RWPE2 (cell line): ENCODE measurements around the gene FRMD3.
A peak's percentile ranks its signal among the peaks of the same experiment; 100 is the strongest.

Experiments
- ATAC-seq: fragments of 200-7000 bp; cut with Tn5 transposase; 3 replicates; pipeline ENCODE4 v1.9.1; 2021; ENCODE audit warnings: low read depth
- DNase-seq: peaks from one replicate; pipeline ENCODE4 v3.0.0-alpha.2; 2020; ENCODE audit warnings: low spot score
- H3K27ac ChIP-seq: fragments of 450-650 bp; 2 replicates; pipeline ENCODE4 v1.5.1; 2017; ENCODE audit warnings: mild to moderate bottlenecking; ENCODE audit not compliant: poor library complexity, severe bottlenecking
- H3K27me3 ChIP-seq: fragments of 250-450 bp; sonication (Bioruptor Pico); 2 replicates; pipeline ENCODE4 v1.5.1; 2021; ENCODE audit warnings: mild to moderate bottlenecking, moderate library complexity; ENCODE audit not compliant: insufficient read depth, poor library complexity, severe bottlenecking
- H3K36me3 ChIP-seq: fragments of 250-450 bp; sonication (Bioruptor Pico); 2 replicates; pipeline ENCODE4 v1.5.1; 2020; ENCODE audit warnings: low read depth, mild to moderate bottlenecking, moderate library complexity
- H3K4me1 ChIP-seq: fragments of 250-450 bp; sonication (Bioruptor Pico); 2 replicates; pipeline ENCODE4 v1.5.1; 2021; ENCODE audit warnings: mild to moderate bottlenecking, moderate library complexity; ENCODE audit not compliant: insufficient read depth, poor library complexity, severe bottlenecking
- H3K4me3 ChIP-seq: fragments of 250-450 bp; sonication (Bioruptor Pico); 2 replicates; pipeline ENCODE4 v1.5.1; 2021; ENCODE audit warnings: mild to moderate bottlenecking, moderate library complexity; ENCODE audit not compliant: severe bottlenecking
- H3K9me3 ChIP-seq: fragments of 250-450 bp; sonication (Bioruptor Pico); 2 replicates; pipeline ENCODE4 v1.5.1; 2021; ENCODE audit warnings: mild to moderate bottlenecking, moderate library complexity; ENCODE audit not compliant: severe bottlenecking
- CTCF ChIP-seq: fragments of 450-650 bp; IDR thresholded peaks from one replicate; pipeline ENCODE4 v1.5.1; 2017; ENCODE audit warnings: mild to moderate bottlenecking, moderate library complexity; ENCODE audit not compliant: poor library complexity, severe bottlenecking

The FRMD3 gene

DNA sequence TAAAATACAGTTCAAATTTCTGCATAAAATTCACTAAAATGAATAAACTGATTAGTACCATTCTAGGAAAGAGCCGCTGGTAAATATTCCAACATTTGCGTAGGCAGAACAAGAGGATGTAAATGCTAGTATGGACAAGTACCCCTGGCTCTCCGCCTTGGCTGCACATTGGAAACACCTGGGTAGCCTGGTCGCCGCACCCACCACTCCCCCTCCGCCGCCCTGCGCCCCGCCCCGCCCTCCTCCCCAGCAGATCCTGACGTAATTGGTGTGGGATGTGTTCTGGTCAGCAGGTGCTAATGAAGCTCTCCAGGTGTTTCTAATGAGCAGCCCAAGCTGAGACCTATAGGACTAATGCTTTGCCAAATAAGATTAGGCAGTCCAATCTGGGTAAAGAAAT, 225.7 kb downstream of the FRMD3 start:
- no peak for TF ChIP-seq CTCF
- no peak overlapping the region for H3K27ac ChIP-seq
- DNase-seq (no peak), ATAC-seq (peak; percentile 61; the same call in 1 of the 3 replicates)
- no peaks in the 10 kb centered on the region for H3K36me3 ChIP-seq
- H3K9me3 ChIP-seq = no peaks in the 10 kb centered on the region
- peaks cover 4% of the 10 kb centered on the region for H3K4me1 ChIP-seq
- H3K27me3 ChIP-seq = no peaks in the 10 kb centered on the region
- H3K4me3 ChIP-seq = no peak overlapping the region

- Histone ChIP-seq H3K4me1 (peaks cover 2% of the 10 kb centered on the region), H3K27ac (no peak overlapping the region), H3K9me3 (no peaks in the 10 kb centered on the region), H3K4me3 (no peak overlapping the region), H3K27me3 (no peaks in the 10 kb centered on the region), H3K36me3 (no peaks in the 10 kb centered on the region)
- ATAC-seq (no peak), DNase-seq (no peak)
- no peak for TF ChIP-seq CTCF
Observed at GRCh38 chr9:83307066-83307724, 231.0 kb downstream of the FRMD3 start.

GRCh38 chr9:83304686-83305085, 233.5 kb downstream of the FRMD3 start:
- Histone ChIP-seq H3K27ac (no peak overlapping the region), H3K27me3 (no peaks in the 10 kb centered on the region), H3K36me3 (no peaks in the 10 kb centered on the region), H3K9me3 (no peaks in the 10 kb centered on the region), H3K4me1 (no peaks in the 10 kb centered on the region), H3K4me3 (no peak overlapping the region)
- no peak for ATAC-seq
- no peak for TF ChIP-seq CTCF
- no peak for DNase-seq

- DNase-seq (no peak), ATAC-seq (peak; percentile 58; the same call in 2 of the 3 replicates)
- H3K27me3 ChIP-seq = no peaks in the 10 kb centered on the region
- H3K9me3 ChIP-seq = no peaks in the 10 kb centered on the region
- no peak for TF ChIP-seq CTCF
- no peak overlapping the region for H3K27ac ChIP-seq
- H3K36me3 ChIP-seq = no peaks in the 10 kb centered on the region
- H3K4me3 ChIP-seq = no peak overlapping the region
- no peaks in the 10 kb centered on the region for H3K4me1 ChIP-seq
Observed at GRCh38 chr9:83299571-83299970, 238.6 kb downstream of the FRMD3 start.

DNA sequence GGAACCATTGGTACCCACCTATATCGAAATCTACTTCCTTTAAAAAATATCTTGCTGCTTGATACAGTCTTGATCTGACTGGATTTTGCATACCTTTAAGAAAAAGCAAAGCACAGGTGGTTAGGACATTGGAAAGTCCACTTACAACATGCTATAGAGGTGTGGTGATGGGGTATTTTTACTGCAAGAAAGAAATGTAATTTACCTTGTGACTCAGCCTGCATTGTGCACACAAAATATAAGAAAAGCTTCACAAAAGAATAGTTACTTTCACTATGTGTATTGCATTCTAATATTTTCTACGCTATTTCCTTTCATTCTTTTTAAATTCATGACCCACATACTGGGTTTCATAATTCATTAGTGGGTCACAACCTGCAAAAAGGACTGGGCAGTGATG, 239.1 kb downstream of the FRMD3 start:
- no peak overlapping the region for H3K27ac ChIP-seq
- H3K4me1 ChIP-seq = no peaks in the 10 kb centered on the region
- TF ChIP-seq CTCF = no peak
- no peaks in the 10 kb centered on the region for H3K36me3 ChIP-seq
- H3K9me3 ChIP-seq = no peaks in the 10 kb centered on the region
- ATAC-seq = no peak
- H3K4me3 ChIP-seq = no peak overlapping the region
- no peak for DNase-seq
- no peaks in the 10 kb centered on the region for H3K27me3 ChIP-seq
